GM23338 (cell line): ENCODE measurements around the gene M1AP. TPM values are rescaled to one million over a fixed set of nuclear protein-coding genes. Genes with fewer than 3 reads are reported as not detected.
A peak's percentile ranks its signal among the peaks of the same experiment; 100 is the strongest.

Experiments used
- ATAC-seq: fragments of 200-7000 bp; cut with Tn5 transposase; 3 replicates; pipeline ENCODE4 v1.9.1; 2020
- DNase-seq: peaks from one replicate; pipeline ENCODE4 v3.0.0-alpha.2; 2015; ENCODE audit warnings: low spot score
- H2AFZ ChIP-seq: fragments of 200-600 bp; sonication (generic); 2 replicates; pipeline ENCODE4 v1.8.0; 2016; ENCODE audit warnings: antibody characterized with exemption, mild to moderate bottlenecking, moderate library complexity
- H3F3A ChIP-seq: fragments of 200-600 bp; sonication (generic); replicated peaks from 2 replicates; pipeline ENCODE4 v1.8.0; 2017; ENCODE audit warnings: antibody characterized with exemption, mixed run types, low read depth
- H3K27ac ChIP-seq: fragments of 200-600 bp; sonication (generic); 2 replicates; pipeline ENCODE4 v1.6.1; 2016; ENCODE audit warnings: low read depth
- H3K27me3 ChIP-seq: fragments of 200-600 bp; sonication (generic); 2 replicates; pipeline ENCODE4 v1.8.0; 2016; ENCODE audit warnings: mild to moderate bottlenecking, mixed run types, moderate library complexity; ENCODE audit not compliant: insufficient read depth
- H3K36me3 ChIP-seq: fragments of 200-600 bp; sonication (generic); 2 replicates; pipeline ENCODE4 v1.8.0; 2016; ENCODE audit warnings: mild to moderate bottlenecking; ENCODE audit not compliant: insufficient read depth
- H3K4me1 ChIP-seq: fragments of 200-600 bp; sonication (generic); 2 replicates; pipeline ENCODE4 v1.8.0; 2016; ENCODE audit warnings: mild to moderate bottlenecking, moderate library complexity; ENCODE audit not compliant: insufficient read depth
- H3K4me2 ChIP-seq: fragments of 200-600 bp; sonication (generic); 2 replicates; pipeline ENCODE4 v1.7.1; 2017; ENCODE audit warnings: mixed run types
- H3K4me3 ChIP-seq: fragments of 200-600 bp; sonication (generic); 2 replicates; pipeline ENCODE4 v1.6.1; 2016; ENCODE audit warnings: mixed run types
- H3K79me2 ChIP-seq: fragments of 200-600 bp; sonication (generic); replicated peaks from 2 replicates; pipeline ENCODE4 v1.8.0; 2017; ENCODE audit warnings: mild to moderate bottlenecking; ENCODE audit not compliant: insufficient read depth
- H3K9me2 ChIP-seq: fragments of 200-600 bp; sonication (generic); 2 replicates; pipeline ENCODE4 v1.8.0; 2017; ENCODE audit not compliant: insufficient read depth
- H4K20me1 ChIP-seq: fragments of 200-600 bp; sonication (generic); replicated peaks from 2 replicates; pipeline ENCODE4 v1.8.0; 2017; ENCODE audit warnings: mild to moderate bottlenecking; ENCODE audit not compliant: insufficient read depth
- H3K27ac Mint-ChIP-seq: 2 replicates; pipeline ENCODE4 v1.8.0; 2020; ENCODE audit warnings: inconsistent platforms, mild to moderate bottlenecking, moderate library complexity, mixed read lengths
- H3K27me3 Mint-ChIP-seq: 3 replicates; pipeline ENCODE4 v1.8.0; 2022; ENCODE audit warnings: low read depth, mild to moderate bottlenecking, moderate library complexity, mixed read lengths, inconsistent platforms; ENCODE audit not compliant: insufficient read depth, poor library complexity
- H3K36me3 Mint-ChIP-seq: 3 replicates; pipeline ENCODE4 v1.8.0; 2021; ENCODE audit warnings: low read depth, mild to moderate bottlenecking, inconsistent platforms, moderate library complexity, mixed read lengths
- H3K4me1 Mint-ChIP-seq: 3 replicates; pipeline ENCODE4 v1.8.0; 2020; ENCODE audit warnings: mild to moderate bottlenecking, inconsistent platforms, mixed read lengths
- H3K4me3 Mint-ChIP-seq: 3 replicates; pipeline ENCODE4 v1.8.0; 2021; ENCODE audit warnings: moderate library complexity, mild to moderate bottlenecking, inconsistent platforms, mixed read lengths
- H3K9me3 Mint-ChIP-seq: 3 replicates; pipeline ENCODE4 v1.8.0; 2020; ENCODE audit warnings: moderate library complexity, mild to moderate bottlenecking, inconsistent platforms, mixed read lengths
- CREB1 ChIP-seq: fragments of 250-450 bp; sonication (Bioruptor Pico); IDR thresholded peaks from 2 replicates; pipeline ENCODE4 v1.5.0; 2020; ENCODE audit warnings: low read depth, mild to moderate bottlenecking, moderate library complexity
- ETS1 ChIP-seq: IDR thresholded peaks from 2 replicates; pipeline ENCODE4 v1.6.1; 2016; ENCODE audit warnings: antibody characterized with exemption
- EZH2 ChIP-seq: fragments of 200-600 bp; sonication (generic); IDR thresholded peaks from one replicate; pipeline ENCODE4 v1.8.0; 2017; ENCODE audit warnings: antibody characterized with exemption, mild to moderate bottlenecking, low read depth; ENCODE audit not compliant: unreplicated experiment
- JUNB ChIP-seq: IDR thresholded peaks from one replicate; pipeline ENCODE4 v1.6.1; 2016; ENCODE audit warnings: antibody characterized with exemption; ENCODE audit not compliant: unreplicated experiment
- NANOG ChIP-seq: IDR thresholded peaks from 2 replicates; pipeline ENCODE4 v1.6.1; 2016; ENCODE audit warnings: antibody characterized with exemption, borderline replicate concordance
- POLR2AphosphoS5 ChIP-seq: IDR thresholded peaks from 2 replicates; pipeline ENCODE4 v1.6.1; 2016; ENCODE audit warnings: antibody characterized with exemption, low read depth
- ZNF462 ChIP-seq: fragments of 250-450 bp; sonication (Bioruptor Pico); IDR thresholded peaks from 2 replicates; pipeline ENCODE4 v1.5.0; 2020; ENCODE audit warnings: mild to moderate bottlenecking, moderate library complexity
- polyA plus RNA-seq: library from polyadenylated mRNA; unstranded; fragments of >200 nt; fragmentation: Nextera tagmentation; extraction: Ambion mirVana; gene quantifications from 2 replicates; pipeline ENCODE4 v1.2.1, GENCODE V29; 2016
- total RNA-seq: library from RNA; depleted of rRNA; stranded (reverse); fragments of >200 nt; shearing (Covaris generic); gene quantifications from 2 replicates; pipeline ENCODE4 v1.2.3, GENCODE V29; 2014

M1AP gene
- total and polyA plus RNA-seq, 2 experiments from 2014 or later, result 5.1 to 12.1 TPM

DNA sequence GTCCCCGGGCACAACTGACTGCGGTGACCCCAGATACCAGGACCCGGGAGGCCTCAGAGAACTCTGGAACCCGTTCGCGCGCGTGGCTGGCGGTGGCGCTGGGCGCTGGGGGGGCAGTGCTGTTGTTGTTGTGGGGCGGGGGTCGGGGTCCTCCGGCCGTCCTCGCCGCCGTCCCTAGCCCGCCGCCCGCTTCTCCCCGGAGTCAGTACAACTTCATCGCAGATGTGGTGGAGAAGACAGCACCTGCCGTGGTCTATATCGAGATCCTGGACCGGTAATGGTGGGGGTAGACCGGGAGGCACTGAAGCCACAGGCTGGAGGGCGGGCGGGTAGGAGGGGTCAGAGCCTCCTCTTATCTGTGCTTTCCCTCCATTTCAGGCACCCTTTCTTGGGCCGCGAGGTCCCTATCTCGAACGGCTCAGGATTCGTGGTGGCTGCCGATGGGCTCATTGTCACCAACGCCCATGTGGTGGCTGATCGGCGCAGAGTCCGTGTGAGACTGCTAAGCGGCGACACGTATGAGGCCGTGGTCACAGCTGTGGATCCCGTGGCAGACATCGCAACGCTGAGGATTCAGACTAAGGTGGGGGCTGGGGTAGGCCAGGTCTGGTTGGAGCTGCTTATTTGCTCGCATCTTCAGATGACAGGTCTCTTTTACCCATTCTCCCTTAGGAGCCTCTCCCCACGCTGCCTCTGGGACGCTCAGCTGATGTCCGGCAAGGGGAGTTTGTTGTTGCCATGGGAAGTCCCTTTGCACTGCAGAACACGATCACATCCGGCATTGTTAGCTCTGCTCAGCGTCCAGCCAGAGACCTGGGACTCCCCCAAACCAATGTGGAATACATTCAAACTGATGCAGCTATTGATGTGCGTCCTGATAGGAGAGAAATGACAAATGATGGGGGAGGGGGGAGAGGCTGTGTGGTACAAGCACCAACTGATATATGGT lies 117.6 kb downstream of the M1AP start:
- H3K9me2 ChIP-seq, result no peaks in the 10 kb centered on the region
- peaks cover 9% of the 10 kb centered on the region; the same call in 1 of the 2 replicates for H4K20me1 ChIP-seq
- H3K4me3 ChIP-seq, result peak overlapping the region; percentile 100
- peaks cover 7% of the 10 kb centered on the region; the same call in 1 of the 2 replicates for H3K4me1 ChIP-seq
- no peak for TF ChIP-seq JUNB
- peak overlapping the region; percentile 93 for H3K4me2 ChIP-seq
- H3K4me1 Mint-ChIP-seq, result peaks cover 19% of the 10 kb centered on the region
- no peak overlapping the region for H3K27ac ChIP-seq
- DNase-seq, result peak; percentile 57
- 0 out of 2 replicates have a peak, but pooled peaks cover 12% of the 10 kb centered on the region for H3F3A ChIP-seq
- no peaks in the 10 kb centered on the region for H3K27me3 ChIP-seq
- peaks cover 11% of the 10 kb centered on the region for H3K36me3 ChIP-seq
- H2AFZ ChIP-seq, result peak overlapping the region; percentile 97
- peak overlapping the region; percentile 100 for H3K4me3 Mint-ChIP-seq
- H3K27ac Mint-ChIP-seq, result no peak overlapping the region; the same call in 1 of the 2 replicates
- peaks cover 55% of the 10 kb centered on the region for H3K36me3 Mint-ChIP-seq
- peaks cover 18% of the 10 kb centered on the region for H3K27me3 Mint-ChIP-seq
- peak; percentile 23 for ATAC-seq
- H3K9me3 Mint-ChIP-seq, result no peaks in the 10 kb centered on the region; the same call in 2 of the 3 replicates
- peaks cover 18% of the 10 kb centered on the region for H3K79me2 ChIP-seq

GRCh38 chr2:74529357-74530238 lies 118.5 kb downstream of the M1AP start, which contains the start of the genes AUP1 and HTRA2:
AUP1 (minus strand) TSS chr2:74529706; CDS start chr2:74529629, 77 bp downstream.
HTRA2 (plus strand) TSS chr2:74529933; CDS start chr2:74530007, 74 bp downstream.
- Histone ChIP-seq H3K4me2 (peak within 1 kb of the TSS; percentile 98), H3K9me2 (no peaks in the 10 kb centered on the region), H3F3A (0 out of 2 replicates have a peak, but pooled peaks cover 12% of the 10 kb centered on the region), H3K4me3 (peak within 1 kb of the TSS; percentile 100), H3K36me3 (peaks cover 11% of the 10 kb centered on the region), H3K27me3 (no peaks in the 10 kb centered on the region), H4K20me1 (peaks cover 9% of the 10 kb centered on the region; the same call in 1 of the 2 replicates), H3K4me1 (peaks cover 7% of the 10 kb centered on the region; the same call in 1 of the 2 replicates), H2AFZ (peak within 1 kb of the TSS; percentile 97), H3K27ac (peak within 1 kb of the TSS; percentile 83; the same call in 1 of the 2 replicates), H3K79me2 (peaks cover 18% of the 10 kb centered on the region)
- peak within 1 kb of the TSS; percentile 100 for H3K4me3 Mint-ChIP-seq
- peaks cover 19% of the 10 kb centered on the region for H3K4me1 Mint-ChIP-seq
- peak within 1 kb of the TSS; percentile 97 for H3K27ac Mint-ChIP-seq
- no peak for TF ChIP-seq NANOG
- TF ChIP-seq EZH2, result no peak
- peak; percentile 89 for TF ChIP-seq POLR2AphosphoS5
- peak; percentile 52 for TF ChIP-seq CREB1
- no peak for TF ChIP-seq ZNF462
- TF ChIP-seq ETS1, result peak; percentile 98
- peaks cover 55% of the 10 kb centered on the region for H3K36me3 Mint-ChIP-seq
- H3K9me3 Mint-ChIP-seq, result no peaks in the 10 kb centered on the region; the same call in 2 of the 3 replicates
- H3K27me3 Mint-ChIP-seq, result peaks cover 18% of the 10 kb centered on the region
- ATAC-seq (peak; percentile 94), DNase-seq (peak; percentile 100)
